ENCODE measurements around the gene UTP4. TPM values are rescaled to one million over a fixed set of nuclear protein-coding genes. Genes with fewer than 3 reads are reported as not detected.

UTP4 gene
- 80.0 to 89.8 TPM (median 83.0 TPM) in 5 replicates for total RNA-seq (2022; extraction: Qiagen RNA extraction; ENCODE audit: low read depth)

DNA sequence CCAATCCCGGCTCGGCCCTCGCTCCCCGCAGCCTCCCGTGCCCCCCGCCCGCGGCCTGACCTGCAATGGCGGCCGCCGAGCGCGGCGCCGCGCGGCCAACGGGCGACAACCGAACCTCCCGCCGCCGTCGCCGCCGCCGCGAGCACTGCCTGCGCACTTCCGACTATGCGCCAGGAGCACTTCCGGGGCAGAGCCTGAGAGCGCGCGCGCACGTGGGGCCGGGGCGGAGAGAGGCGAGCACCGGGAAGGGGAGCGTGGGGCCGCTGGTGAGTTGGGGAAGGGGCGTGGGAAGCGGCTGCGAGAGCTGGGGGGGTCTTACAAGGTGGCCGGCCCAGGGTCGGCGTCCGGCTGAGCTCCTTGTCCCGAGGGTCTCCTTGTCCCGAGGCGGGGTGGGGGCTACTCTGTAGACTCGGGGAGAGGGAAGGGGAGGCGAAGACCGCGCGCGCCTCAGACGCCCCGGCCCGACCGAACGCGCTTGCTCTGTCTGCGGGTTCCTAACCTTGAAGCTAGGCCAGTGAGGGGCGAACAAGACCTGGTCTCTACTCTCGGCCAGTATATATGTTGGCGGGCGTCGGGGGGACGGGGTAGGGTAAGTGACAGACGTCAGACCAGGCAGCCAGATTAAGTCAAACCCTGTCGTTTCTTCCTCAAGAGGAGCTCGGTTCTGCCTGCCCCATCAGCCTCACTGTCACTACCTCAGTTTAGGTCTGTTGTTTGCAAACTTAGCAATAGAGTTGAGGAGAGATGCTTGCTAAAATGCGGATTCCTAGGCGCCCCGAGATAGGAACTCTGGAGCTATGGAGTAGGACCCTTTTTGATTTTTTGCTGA, at the start of gene UTP4, which contains the start of gene CHTF8:
TSS of gene UTP4 (plus strand) at position 226 of the 829 bp plus-strand sequence. CDS start 811 bp downstream, outside the sequence.
TSS of gene CHTF8 (minus strand) at position 165 of the 829 bp plus-strand sequence. CDS start 11,130 bp downstream, outside the sequence.

GRCh38 chr16:69105501-69106361, 26.7 kb upstream of the UTP4 start, which contains the start of gene HAS3:
Gene HAS3 (plus strand): TSS chr16:69105653. CDS start chr16:69109396, 3,743 bp downstream.

DNA sequence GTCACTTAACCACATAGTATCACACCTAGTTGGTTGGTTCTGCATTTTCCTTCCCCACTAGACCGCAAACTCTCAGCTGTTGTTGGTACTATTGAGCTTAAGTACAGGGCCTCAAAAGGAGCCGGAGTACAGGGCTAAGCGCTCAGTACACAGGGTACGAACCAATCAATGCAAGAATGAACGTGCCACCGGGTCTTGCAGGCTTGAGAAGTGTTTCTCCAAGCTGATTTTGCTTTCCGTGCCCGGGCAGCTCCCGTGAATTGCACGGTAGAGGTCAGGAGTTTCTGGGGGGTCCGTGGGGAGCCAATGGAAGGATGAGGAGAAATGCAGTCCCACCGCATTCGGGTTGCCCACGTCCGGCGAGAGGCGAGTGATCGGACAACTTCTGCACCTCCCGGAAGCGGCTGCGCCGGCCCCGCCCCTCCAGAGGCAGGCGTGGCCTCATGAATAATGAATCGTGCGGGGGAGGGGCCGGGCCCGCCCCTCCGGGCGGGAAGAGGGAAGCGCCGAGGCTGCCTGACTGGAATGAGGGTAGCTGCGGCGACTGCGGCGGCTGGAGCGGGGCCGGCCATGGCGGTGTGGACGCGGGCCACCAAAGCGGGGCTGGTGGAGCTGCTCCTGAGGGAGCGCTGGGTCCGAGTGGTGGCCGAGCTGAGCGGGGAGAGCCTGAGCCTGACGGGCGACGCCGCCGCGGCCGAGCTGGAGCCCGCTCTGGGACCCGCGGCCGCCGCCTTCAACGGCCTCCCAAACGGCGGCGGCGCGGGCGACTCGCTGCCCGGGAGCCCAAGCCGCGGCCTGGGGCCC, 54.4 kb downstream of the UTP4 start, which contains the start of gene SNTB2:
TSS of gene SNTB2 (plus strand) at position 523 of the 804 bp plus-strand sequence. CDS start at position 526, 3 bp downstream.

Other genes with a start within 250 kb of the UTP4 start
- gene HAS3, start 27.0 kb upstream of the UTP4 start, total RNA-seq (2022; extraction: Qiagen RNA extraction; ENCODE audit: low read depth) = 31.2 to 54.8 TPM (median 50.9 TPM) in 5 replicates
- gene CHTF8, start 61 bp upstream of the UTP4 start, total RNA-seq (2022; extraction: Qiagen RNA extraction; ENCODE audit: low read depth) = 106 to 141 TPM (median 134 TPM) in 5 replicates
- gene SNTB2, start 54.5 kb downstream of the UTP4 start, total RNA-seq (2022; extraction: Qiagen RNA extraction; ENCODE audit: low read depth) = 5.0 to 11.0 TPM (median 8.7 TPM) in 5 replicates
- 23.8 to 34.8 TPM (median 33.1 TPM) in 5 replicates for gene VPS4A, start 178.7 kb downstream of the UTP4 start, total RNA-seq (2022; extraction: Qiagen RNA extraction; ENCODE audit: low read depth)
- gene PDF, start 197.9 kb downstream of the UTP4 start, total RNA-seq (2022; extraction: Qiagen RNA extraction; ENCODE audit: low read depth) = 16.0 to 47.7 TPM (median 44.6 TPM) in 5 replicates
- gene COG8, start 206.9 kb downstream of the UTP4 start, total RNA-seq (2022; extraction: Qiagen RNA extraction; ENCODE audit: low read depth) = 16.8 to 27.2 TPM (median 25.7 TPM) in 5 replicates
- gene NIP7, start 207.1 kb downstream of the UTP4 start, total RNA-seq (2022; extraction: Qiagen RNA extraction; ENCODE audit: low read depth) = 50.6 to 78.5 TPM (median 53.3 TPM) in 5 replicates
- gene TMED6, start 219.1 kb downstream of the UTP4 start, total RNA-seq (2022; extraction: Qiagen RNA extraction; ENCODE audit: low read depth) = 0.15 TPM in 1 of 5 replicates, not detected in the others